Activated CD4-positive, alpha-beta memory T cell treated with anti-CD3 and anti-CD28 coated beads for 36 hours (primary cell): Measurements from ENCODE around the gene CRKL. TPM values are rescaled to one million over a fixed set of nuclear protein-coding genes. Genes with fewer than 3 reads are reported as not detected.
"Not testable (repeated sequence)": the region's sequence is repeated elsewhere in the genome, so short reads cannot be mapped to it uniquely, and the experiment has no call there.

Experiments used
- CTCF ChIA-PET: fragments of 350-600 bp; sonication (Branson Sonifier 250); formaldehyde crosslinking; loops from one replicate; lab custom pipeline; 2021; ENCODE audit warnings: antibody characterized with exemption, inconsistent platforms; lab: Charles Lee
- POLR2A ChIA-PET: fragments of 350-600 bp; sonication (Branson Sonifier 250); formaldehyde crosslinking; loops from one replicate; lab custom pipeline; 2021; ENCODE audit warnings: antibody characterized with exemption; lab: Charles Lee
- DNase-seq: peaks from one replicate; pipeline ENCODE4 v3.0.0-alpha.2; 2020
- H3K27ac Mint-ChIP-seq: one replicate; pipeline ENCODE4 v1.8.0; 2021; ENCODE audit warnings: mixed read lengths
- H3K27me3 Mint-ChIP-seq: one replicate; pipeline ENCODE4 v1.8.0; 2021; ENCODE audit warnings: mixed read lengths
- H3K36me3 Mint-ChIP-seq: one replicate; pipeline ENCODE4 v1.8.0; 2021; ENCODE audit warnings: mixed read lengths
- H3K4me1 Mint-ChIP-seq: one replicate; pipeline ENCODE4 v1.8.0; 2021; ENCODE audit warnings: low read depth, mixed read lengths
- H3K4me3 Mint-ChIP-seq: one replicate; pipeline ENCODE4 v1.8.0; 2021; ENCODE audit warnings: mild to moderate bottlenecking, mixed read lengths
- H3K9me3 Mint-ChIP-seq: one replicate; pipeline ENCODE4 v1.8.0; 2021; ENCODE audit warnings: mixed read lengths
- intact Hi-C: fragments of 100-400 bp; cut with micrococcal nuclease; formaldehyde crosslinking; loops from one replicate; pipeline ENCODE4 v1.15.1; 2023
- total RNA-seq, 2 experiments: library from RNA; stranded (reverse); gene quantifications; one replicate each; pipeline ENCODE4 v1.2.3, GENCODE V29; 2021

Gene CRKL
- total RNA-seq, 2 experiments from 2014 or later: 65.1 to 65.7 TPM

DNA sequence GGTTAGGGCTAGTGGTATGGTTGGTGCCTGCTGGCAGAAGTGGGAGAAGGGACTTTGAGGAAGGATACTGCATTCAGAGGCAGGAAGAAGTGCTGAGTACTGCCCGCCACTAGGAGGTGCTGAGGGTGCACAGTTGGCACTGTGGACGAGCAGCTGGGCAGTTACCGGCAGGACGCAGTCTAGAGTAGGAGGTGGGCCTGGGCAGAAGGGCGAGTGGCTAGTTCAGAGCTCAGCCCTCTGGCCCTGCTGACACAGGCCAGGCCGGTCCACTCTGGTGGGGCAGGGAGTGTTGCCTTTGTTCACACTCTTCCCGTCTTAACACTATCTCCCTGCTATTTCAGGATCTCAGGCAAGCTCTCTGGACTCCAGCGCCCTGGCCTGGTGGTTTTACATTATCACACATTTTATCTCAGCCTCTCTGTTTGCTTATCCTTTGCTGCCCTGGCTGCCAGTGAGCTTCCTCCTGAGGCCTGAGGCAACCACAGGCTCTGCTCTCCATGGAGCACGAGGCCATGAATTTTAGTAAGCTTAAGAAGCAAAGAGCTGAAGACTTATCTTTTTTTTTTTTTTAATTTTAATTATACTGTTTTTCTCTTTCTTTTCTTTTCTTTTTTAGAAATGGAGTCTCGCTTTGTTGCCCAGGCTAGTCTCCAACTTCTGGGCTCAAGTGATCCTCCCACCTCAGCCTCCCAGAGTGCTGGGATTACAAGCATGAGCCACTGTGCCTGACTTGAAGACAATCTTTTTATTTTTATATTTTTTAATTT, 31.5 kb upstream of the CRKL start:
- intact Hi-C loops: no loop called here
- no peak overlapping the region for H3K27ac Mint-ChIP-seq
- H3K4me1 Mint-ChIP-seq: no peaks in the 10 kb centered on the region
- ChIA-PET POLR2A (no interaction called here), CTCF (interaction anchor here (0.6 to 1.3 kb wide), 10 partner anchors 18 to 217 kb away, joined by 3 to 7 read pairs (median 4); partner anchors contain the start of genes CRKL, LZTR1 and THAP7)
- H3K36me3 Mint-ChIP-seq: peaks cover 34% of the 10 kb centered on the region
- DNase-seq: peak; percentile 49
- no peaks in the 10 kb centered on the region for H3K9me3 Mint-ChIP-seq
- no peak overlapping the region for H3K4me3 Mint-ChIP-seq
- no peaks in the 10 kb centered on the region for H3K27me3 Mint-ChIP-seq

DNA sequence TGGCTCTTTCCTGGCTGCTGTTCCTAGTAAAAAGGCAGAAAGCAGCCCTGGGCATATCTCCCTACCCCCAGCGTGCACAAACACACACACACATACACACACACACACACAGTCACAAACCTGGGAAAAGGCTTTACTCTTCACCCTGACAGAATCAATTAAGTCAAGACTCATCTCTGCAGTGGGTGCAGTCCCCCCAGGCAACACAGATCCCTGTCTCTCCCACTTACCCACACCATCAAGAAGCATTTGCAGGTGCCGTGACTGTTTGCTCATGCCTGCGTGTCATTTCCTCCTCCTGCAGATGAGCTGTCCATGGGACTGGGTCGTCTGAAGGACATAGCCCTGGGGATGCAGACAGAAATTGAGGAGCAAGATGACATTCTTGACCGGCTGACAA, 29.8 kb upstream of the CRKL start:
- ChIA-PET CTCF (no interaction called here), POLR2A (no interaction called here)
- Mint-ChIP-seq H3K9me3 (no peaks in the 10 kb centered on the region), H3K27ac (no peak overlapping the region), H3K36me3 (peaks cover 34% of the 10 kb centered on the region), H3K4me3 (no peak overlapping the region), H3K27me3 (no peaks in the 10 kb centered on the region), H3K4me1 (no peaks in the 10 kb centered on the region)
- intact Hi-C loops: no loop called here
- no peak for DNase-seq

- DNase-seq: no peak
- peaks cover 28% of the 10 kb centered on the region for H3K36me3 Mint-ChIP-seq
- no peak overlapping the region for H3K27ac Mint-ChIP-seq
- ChIA-PET CTCF (no interaction called here), POLR2A (no interaction called here)
- intact Hi-C loops: no loop called here
- no peaks in the 10 kb centered on the region for H3K27me3 Mint-ChIP-seq
- H3K4me3 Mint-ChIP-seq: no peak overlapping the region
- no peaks in the 10 kb centered on the region for H3K4me1 Mint-ChIP-seq
- no peaks in the 10 kb centered on the region for H3K9me3 Mint-ChIP-seq
Observed at GRCh38 chr22:20889025-20889704, 28.0 kb upstream of the CRKL start.

DNA sequence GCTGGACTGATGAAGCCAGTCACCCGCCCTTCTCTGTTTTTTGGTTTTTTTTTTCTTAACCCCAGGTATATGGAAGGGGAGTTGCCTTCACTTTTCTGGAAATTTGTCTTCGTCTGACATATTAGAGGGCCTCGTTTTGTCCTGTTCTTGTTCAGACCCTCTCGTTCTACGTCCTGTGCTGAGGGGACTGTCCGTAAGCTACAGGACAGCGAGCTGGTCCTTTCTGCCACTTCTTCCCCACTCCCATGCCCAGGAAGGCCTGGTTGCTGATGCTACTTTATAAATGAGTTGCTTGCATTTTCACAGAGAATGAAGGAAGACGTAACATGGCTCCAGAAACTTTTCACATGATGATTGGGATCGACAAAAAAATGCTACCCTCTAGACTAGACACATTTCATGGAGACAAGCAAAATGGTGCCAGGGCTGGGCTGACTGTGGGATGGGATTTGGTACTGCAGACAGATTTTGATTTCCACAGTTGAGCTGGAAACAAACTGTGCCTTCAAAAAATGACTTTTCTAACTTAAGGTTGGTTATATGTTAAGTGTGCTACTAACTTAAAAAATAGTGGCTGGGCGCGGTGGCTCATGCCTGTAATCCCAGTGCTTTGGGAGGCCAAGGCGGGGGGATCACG, 27.2 kb upstream of the CRKL start:
- Mint-ChIP-seq H3K27ac (no peak overlapping the region), H3K4me1 (no peaks in the 10 kb centered on the region), H3K36me3 (peaks cover 27% of the 10 kb centered on the region), H3K27me3 (peaks cover 1% of the 10 kb centered on the region), H3K4me3 (no peak overlapping the region), H3K9me3 (no peaks in the 10 kb centered on the region)
- ChIA-PET CTCF (no interaction called here), POLR2A (no interaction called here)
- intact Hi-C loops: no loop called here
- no peak for DNase-seq

- intact Hi-C loops: no loop called here
- Mint-ChIP-seq H3K27me3 (peaks cover 1% of the 10 kb centered on the region), H3K27ac (no peak overlapping the region), H3K9me3 (no peaks in the 10 kb centered on the region), H3K4me1 (no peaks in the 10 kb centered on the region), H3K4me3 (no peak overlapping the region), H3K36me3 (peaks cover 21% of the 10 kb centered on the region)
- ChIA-PET POLR2A (no interaction called here), CTCF (no interaction called here)
- no peak for DNase-seq
Observed at GRCh38 chr22:20890975-20891374, 26.2 kb upstream of the CRKL start.

GRCh38 chr22:20897737-20898136, 19.5 kb upstream of the CRKL start:
- DNase-seq, POLR2A ChIA-PET, H3K4me3 Mint-ChIP-seq, H3K36me3 Mint-ChIP-seq, H3K27me3 Mint-ChIP-seq, H3K27ac Mint-ChIP-seq, intact Hi-C loops, H3K4me1 Mint-ChIP-seq, H3K9me3 Mint-ChIP-seq: not testable (repeated sequence)
- CTCF ChIA-PET: interaction anchor here (0.6 kb wide), 1 partner anchor 20 kb away, joined by 3 read pairs; the partner anchor contains the start of gene CRKL

GRCh38 chr22:20899827-20900423, 17.3 kb upstream of the CRKL start:
- H3K9me3 Mint-ChIP-seq: no peaks in the 10 kb centered on the region
- no peaks in the 10 kb centered on the region for H3K4me1 Mint-ChIP-seq
- no peaks in the 10 kb centered on the region for H3K27me3 Mint-ChIP-seq
- ChIA-PET CTCF (no interaction called here), POLR2A (no interaction called here)
- DNase-seq: no peak
- H3K4me3 Mint-ChIP-seq: no peak overlapping the region
- H3K27ac Mint-ChIP-seq: no peak overlapping the region
- no peaks in the 10 kb centered on the region for H3K36me3 Mint-ChIP-seq
- intact Hi-C loops: no loop called here

GRCh38 chr22:20901093-20902033, 15.8 kb upstream of the CRKL start:
- H3K36me3 Mint-ChIP-seq, H3K27me3 Mint-ChIP-seq, CTCF ChIA-PET, H3K9me3 Mint-ChIP-seq, H3K4me3 Mint-ChIP-seq, DNase-seq, H3K4me1 Mint-ChIP-seq, H3K27ac Mint-ChIP-seq, intact Hi-C loops, POLR2A ChIA-PET: not testable (repeated sequence)

GRCh38 chr22:20903093-20903492, 14.1 kb upstream of the CRKL start:
- CTCF ChIA-PET: no interaction called here
- no peaks in the 10 kb centered on the region for H3K9me3 Mint-ChIP-seq

DNA sequence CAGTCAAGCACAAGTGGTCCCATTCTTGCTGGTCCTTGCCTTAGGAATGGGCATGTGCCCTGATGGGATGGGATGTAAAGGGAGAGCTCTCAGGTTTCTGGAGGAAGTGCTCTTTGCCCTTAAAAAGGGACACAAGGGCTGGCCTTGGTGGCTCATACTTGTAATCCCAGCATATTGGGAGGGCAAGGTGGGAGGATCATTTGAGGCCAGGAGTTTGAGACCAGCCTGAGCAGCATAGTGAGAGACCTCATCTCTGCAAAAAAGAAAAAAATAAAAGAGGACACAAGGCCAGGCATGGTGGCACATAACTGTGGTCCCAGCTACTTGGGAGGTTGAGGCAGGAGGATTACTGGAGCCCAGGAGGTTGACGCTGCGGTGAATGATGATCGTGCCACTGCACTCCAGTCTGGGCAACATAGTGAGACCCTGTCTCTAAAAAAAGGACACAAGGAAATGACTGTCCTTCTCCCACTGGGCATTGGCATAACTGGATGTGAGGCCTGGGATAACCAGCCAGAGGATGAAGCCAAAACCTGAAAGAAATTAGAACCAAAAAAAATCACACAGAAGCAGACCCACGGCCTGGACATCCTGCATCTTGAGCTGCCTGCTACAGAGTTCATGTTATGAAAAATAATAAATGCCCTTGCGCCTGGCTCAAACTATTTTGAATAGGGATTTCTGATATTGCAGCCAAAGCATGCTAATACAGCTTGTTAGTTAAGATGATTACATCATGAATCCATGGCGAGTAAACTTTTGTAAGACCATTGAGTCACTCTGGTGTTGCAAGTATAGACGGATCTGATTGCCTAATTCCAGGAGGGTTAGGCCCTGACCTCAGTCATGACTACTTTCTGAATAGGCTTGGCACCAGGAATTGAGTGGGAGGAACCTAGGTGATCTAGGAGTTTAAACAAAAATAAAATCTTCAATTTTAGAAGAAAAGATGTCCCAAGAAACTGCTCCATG, 12.9 kb upstream of the CRKL start:
- H3K27ac Mint-ChIP-seq: no peak overlapping the region
- ChIA-PET POLR2A (no interaction called here), CTCF (no interaction called here)
- H3K4me1 Mint-ChIP-seq: no peaks in the 10 kb centered on the region
- intact Hi-C loops: no loop called here
- DNase-seq: no peak
- H3K27me3 Mint-ChIP-seq: no peaks in the 10 kb centered on the region
- H3K36me3 Mint-ChIP-seq: no peaks in the 10 kb centered on the region
- no peaks in the 10 kb centered on the region for H3K9me3 Mint-ChIP-seq
- no peak overlapping the region for H3K4me3 Mint-ChIP-seq

More at GRCh38 chr22:20903093-20903492, 14.1 kb upstream of the CRKL start:
- Mint-ChIP-seq H3K36me3 (no peaks in the 10 kb centered on the region), H3K27ac (no peak overlapping the region), H3K4me1 (no peaks in the 10 kb centered on the region), H3K4me3 (no peak overlapping the region), H3K27me3 (no peaks in the 10 kb centered on the region)
- intact Hi-C loops: no loop called here
- no peak for DNase-seq
- POLR2A ChIA-PET: no interaction called here

- DNase-seq: no peak
- ChIA-PET CTCF (no interaction called here), POLR2A (no interaction called here)
- H3K27me3 Mint-ChIP-seq: no peaks in the 10 kb centered on the region
- H3K9me3 Mint-ChIP-seq: no peaks in the 10 kb centered on the region
- H3K27ac Mint-ChIP-seq: no peak overlapping the region
- H3K4me3 Mint-ChIP-seq: no peak overlapping the region
- H3K4me1 Mint-ChIP-seq: no peaks in the 10 kb centered on the region
- no peaks in the 10 kb centered on the region for H3K36me3 Mint-ChIP-seq
- intact Hi-C loops: no loop called here
Observed at GRCh38 chr22:20904980-20905355, 12.2 kb upstream of the CRKL start.
